ENCODE results near the gene S100A5. TPM values are rescaled to one million over a fixed set of nuclear protein-coding genes. Genes with fewer than 3 reads are reported as not detected.
A peak's percentile ranks its signal among the peaks of the same experiment; 100 is the strongest.
"Not testable (repeated sequence)": the region's sequence is repeated elsewhere in the genome, so short reads cannot be mapped to it uniquely, and the experiment has no call there.

Gene S100A5
- total RNA-seq, 2 experiments from 2014 or later, result 1.2 to 1.6 TPM

DNA sequence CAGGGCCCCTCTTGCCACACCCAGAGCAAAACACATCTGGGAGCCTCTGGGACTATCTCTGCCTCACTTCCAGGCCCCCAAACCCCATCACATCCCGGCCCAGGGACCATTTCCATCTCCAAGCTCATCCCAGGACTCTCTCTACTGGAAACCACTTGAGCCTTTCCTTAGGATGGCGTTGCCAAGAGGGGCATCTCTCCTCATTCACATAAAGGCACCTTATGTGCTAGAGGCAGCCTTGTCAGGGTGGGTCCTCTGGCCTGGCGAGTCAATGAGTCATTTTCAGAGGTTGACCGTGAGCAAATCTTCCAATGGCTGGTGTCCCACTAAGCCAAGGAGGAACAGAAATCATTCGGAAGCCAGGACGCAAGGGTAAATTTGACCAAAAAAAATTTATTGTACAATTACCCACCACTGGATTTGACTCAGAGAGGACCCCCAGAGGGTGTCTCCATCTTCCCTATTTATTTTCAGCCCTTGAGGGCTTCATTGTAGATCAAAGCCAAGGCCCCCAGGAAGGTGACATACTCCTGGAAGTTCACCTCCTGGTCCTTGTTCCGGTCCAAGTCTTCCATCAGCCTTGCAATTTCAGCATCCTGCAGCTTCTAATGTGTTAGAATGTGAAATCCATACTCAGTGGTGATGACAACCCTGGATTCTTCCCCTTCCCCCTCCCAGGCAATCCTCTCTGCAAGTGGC, 6.4 kb downstream of the S100A5 start:
- Mint-ChIP-seq H3K4me3 (peak overlapping the region; percentile 93), H3K27me3 (no peaks in the 10 kb centered on the region), H3K27ac (peak overlapping the region; percentile 94), H3K4me1 (peaks cover 57% of the 10 kb centered on the region), H3K9me3 (no peaks in the 10 kb centered on the region), H3K36me3 (peaks cover 19% of the 10 kb centered on the region)
- DNase-seq, result no peak

DNA sequence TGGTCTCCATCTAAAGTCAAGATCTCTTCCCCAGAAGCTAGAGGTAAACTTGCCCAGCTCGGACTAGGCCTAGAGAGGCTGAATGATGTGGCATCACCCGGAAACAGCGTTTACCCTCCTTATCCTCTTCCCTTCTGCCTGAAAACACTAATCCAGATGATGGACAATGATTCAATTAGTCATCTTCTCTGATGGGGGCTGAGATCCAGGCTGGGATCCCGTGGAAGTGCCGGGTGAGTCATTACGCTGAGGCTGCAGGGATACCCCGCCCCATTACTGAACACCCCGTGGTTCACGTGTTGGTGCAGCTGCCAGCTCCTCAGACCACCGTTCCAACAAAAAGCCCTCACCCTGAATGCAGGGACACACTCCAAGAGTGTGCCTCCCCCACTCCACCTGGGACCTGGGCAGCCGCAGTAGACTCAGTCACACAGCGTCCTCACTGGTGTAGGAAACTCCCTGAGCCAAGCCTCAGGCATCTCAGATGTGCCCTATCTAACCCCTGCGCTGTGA, 7.0 kb downstream of the S100A5 start:
- Mint-ChIP-seq H3K27ac (peak overlapping the region; percentile 90), H3K9me3 (no peaks in the 10 kb centered on the region), H3K27me3 (no peaks in the 10 kb centered on the region), H3K36me3 (peaks cover 19% of the 10 kb centered on the region), H3K4me3 (peak overlapping the region; percentile 93), H3K4me1 (peaks cover 56% of the 10 kb centered on the region)
- DNase-seq, result no peak

DNA sequence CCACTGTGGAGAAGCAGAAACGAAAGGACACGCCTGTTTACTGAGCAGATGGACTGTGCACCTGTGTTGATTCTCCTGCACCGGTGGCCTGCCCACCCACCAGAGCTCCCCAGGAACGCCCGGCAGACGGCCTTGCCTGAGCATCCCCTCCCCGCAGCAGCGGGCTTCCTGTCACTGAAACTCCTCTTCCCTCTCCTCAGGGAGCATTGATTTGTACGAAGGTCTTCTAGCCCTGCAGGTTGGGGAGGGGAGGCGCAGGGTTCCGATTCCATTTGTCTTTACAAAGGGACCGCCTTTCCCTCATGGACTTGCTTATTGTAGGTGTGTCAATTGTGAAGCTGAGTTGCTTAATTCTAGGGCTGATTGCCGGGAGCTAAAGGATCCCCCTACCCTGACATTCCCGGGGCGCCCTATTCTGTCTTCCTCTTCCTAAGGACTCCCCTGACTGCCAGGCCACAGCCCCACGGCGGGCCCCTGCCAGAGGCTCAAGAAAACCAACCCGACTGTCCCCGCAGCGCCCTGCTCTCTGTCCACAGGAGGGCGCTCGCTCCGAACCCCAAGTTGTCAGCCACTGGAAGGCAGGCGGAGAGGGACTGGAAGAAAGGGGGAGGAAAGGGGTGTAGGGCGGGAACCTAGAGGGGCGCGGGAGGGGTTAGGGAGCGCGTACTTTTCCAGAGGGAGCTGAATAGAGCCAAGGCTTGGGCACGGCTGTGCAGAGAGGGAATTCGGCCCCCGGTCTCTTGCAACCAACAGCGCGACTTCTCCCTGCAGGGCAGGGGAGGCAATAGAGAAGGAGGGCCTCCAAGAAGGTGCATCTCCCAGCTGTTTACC, 7.8 kb downstream of the S100A5 start:
- peak overlapping the region; percentile 93 for H3K4me3 Mint-ChIP-seq

DNA sequence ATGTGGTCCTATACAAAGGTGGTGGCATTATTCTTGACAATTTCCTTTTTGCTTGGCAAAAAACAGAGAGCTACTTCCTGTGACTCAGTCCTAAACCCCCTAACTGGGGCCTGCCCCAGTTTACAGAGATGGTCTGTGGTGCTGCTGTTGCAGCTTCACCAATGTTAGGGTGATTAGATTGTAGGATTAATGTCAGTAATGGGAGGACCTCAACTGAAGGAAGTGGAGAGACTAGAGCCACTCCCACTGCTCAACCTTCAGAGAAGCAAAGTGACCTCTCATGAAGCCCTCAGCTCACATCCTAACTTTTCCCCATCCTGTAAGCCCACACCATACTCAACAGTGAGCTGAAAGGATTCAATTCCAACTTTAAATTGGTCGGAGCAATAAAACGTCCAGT, 8.6 kb downstream of the S100A5 start:
- H3K36me3 Mint-ChIP-seq, result peaks cover 19% of the 10 kb centered on the region

More for the DNA sequence above, 7.8 kb downstream of the S100A5 start:
- Mint-ChIP-seq H3K36me3 (peaks cover 19% of the 10 kb centered on the region), H3K4me1 (peaks cover 56% of the 10 kb centered on the region), H3K27ac (peak overlapping the region; percentile 90), H3K9me3 (no peaks in the 10 kb centered on the region), H3K27me3 (no peaks in the 10 kb centered on the region)
- DNase-seq, result peak; percentile 78

DNA sequence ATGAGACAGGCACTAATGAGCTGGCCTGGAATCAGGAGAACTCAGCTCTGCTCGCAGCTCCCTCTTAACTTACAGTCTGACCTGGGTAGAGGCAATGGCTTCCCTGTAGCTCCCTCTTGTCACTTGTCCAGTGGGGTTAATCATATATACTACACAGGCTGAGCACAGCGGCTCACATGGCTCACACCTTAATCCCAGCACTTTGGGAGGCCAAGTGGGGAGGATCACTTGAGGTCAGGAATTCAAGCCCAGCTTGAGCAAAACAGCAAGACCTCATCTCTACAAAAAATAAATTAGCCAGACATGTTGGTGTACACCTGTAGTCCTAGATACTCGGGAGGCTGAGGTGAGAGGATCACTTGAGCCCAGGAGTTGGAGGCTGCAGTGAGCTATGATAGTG, 9.1 kb downstream of the S100A5 start:
- peaks cover 51% of the 10 kb centered on the region for H3K4me1 Mint-ChIP-seq
- H3K27ac Mint-ChIP-seq, result peak overlapping the region; percentile 90
- H3K36me3 Mint-ChIP-seq, result peaks cover 19% of the 10 kb centered on the region
- no peak overlapping the region for H3K4me3 Mint-ChIP-seq
- no peak for DNase-seq
- no peaks in the 10 kb centered on the region for H3K9me3 Mint-ChIP-seq
- H3K27me3 Mint-ChIP-seq, result no peaks in the 10 kb centered on the region

More for the DNA sequence above, 8.6 kb downstream of the S100A5 start:
- H3K4me3 Mint-ChIP-seq, result peak overlapping the region; percentile 93
- no peaks in the 10 kb centered on the region for H3K27me3 Mint-ChIP-seq
- H3K4me1 Mint-ChIP-seq, result peaks cover 55% of the 10 kb centered on the region
- peak overlapping the region; percentile 90 for H3K27ac Mint-ChIP-seq
- H3K9me3 Mint-ChIP-seq, result no peaks in the 10 kb centered on the region
- peak; percentile 56 for DNase-seq

DNA sequence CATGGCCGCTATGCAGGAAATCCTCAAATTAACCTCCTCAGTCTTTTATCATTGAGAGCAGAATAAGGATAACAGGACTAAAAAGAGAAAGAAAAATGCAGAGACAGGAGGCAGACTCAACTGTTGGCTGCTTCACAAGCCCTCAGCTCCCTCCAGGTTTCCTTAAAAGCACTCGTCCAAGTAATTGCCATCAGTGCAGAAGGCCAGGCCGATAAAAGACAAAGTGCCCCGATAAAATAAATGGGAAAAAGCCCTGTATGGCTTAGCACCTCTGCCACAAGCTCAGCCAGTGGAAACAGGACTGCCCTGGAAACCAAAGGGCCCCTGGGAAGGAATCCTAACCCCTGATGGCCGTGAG, 13.1 kb downstream of the S100A5 start:
- H3K9me3 Mint-ChIP-seq, result no peaks in the 10 kb centered on the region
- no peaks in the 10 kb centered on the region for H3K27me3 Mint-ChIP-seq
- no peak for DNase-seq
- H3K36me3 Mint-ChIP-seq, result no peaks in the 10 kb centered on the region
- H3K4me1 Mint-ChIP-seq, result peaks cover 24% of the 10 kb centered on the region
- no peak overlapping the region for H3K27ac Mint-ChIP-seq
- H3K4me3 Mint-ChIP-seq, result no peak overlapping the region

DNA sequence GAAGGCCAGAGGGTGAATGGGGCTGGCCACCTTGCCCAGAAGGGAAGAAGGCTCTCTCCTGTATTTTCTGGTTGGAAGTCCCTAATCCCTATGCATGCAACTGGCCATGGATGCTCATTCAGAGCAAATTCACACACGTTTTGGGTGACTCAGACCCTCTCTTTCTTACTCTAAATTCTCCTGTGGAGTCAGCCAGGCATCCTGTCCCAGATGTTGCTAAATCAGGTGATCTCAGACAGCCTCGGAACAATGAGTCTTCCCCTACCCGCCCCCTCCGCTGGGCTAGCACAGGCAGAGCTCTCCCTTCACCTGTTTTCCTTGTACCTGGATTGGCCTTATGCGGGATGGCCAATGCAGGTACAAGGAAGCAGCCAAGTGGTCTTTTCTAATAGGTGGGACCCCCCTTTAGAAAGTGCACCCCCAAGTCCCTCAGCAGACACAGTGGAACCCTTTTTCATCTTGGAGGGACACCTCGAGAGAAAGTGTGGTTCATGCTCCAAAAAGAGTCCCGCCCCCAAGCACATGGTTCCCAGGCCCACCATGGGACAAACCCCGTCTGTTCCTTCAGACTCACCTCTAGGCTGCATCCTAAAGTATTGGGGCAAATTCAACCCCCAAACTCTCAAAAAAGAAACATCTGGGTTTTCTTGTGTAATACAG, 13.6 kb downstream of the S100A5 start:
- Mint-ChIP-seq H3K27ac (no peak overlapping the region), H3K27me3 (no peaks in the 10 kb centered on the region), H3K36me3 (no peaks in the 10 kb centered on the region), H3K9me3 (no peaks in the 10 kb centered on the region), H3K4me3 (no peak overlapping the region), H3K4me1 (peaks cover 24% of the 10 kb centered on the region)
- DNase-seq, result no peak

DNA sequence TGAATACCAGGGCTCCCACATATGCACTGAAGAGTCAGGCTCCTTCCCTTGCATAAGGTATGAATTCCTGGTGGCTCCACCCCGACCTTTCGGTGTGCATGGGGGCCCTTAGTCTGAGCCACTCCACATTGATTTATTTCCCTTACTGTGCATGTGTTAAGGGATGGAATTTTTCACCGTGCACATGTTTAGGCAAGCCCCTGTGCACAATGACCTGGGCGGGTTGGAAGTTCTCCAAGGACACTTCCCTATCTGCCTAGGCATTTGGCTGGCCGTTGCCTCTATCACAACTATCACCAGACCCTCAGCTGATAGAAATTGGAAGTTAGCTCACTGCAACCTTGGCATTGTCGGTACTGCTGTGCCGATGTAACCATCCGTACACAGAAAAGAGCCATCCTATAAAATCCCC, 14.6 kb downstream of the S100A5 start:
- Mint-ChIP-seq H3K27me3 (no peaks in the 10 kb centered on the region), H3K9me3 (no peaks in the 10 kb centered on the region), H3K4me1 (peaks cover 14% of the 10 kb centered on the region), H3K4me3 (no peak overlapping the region), H3K27ac (no peak overlapping the region), H3K36me3 (no peaks in the 10 kb centered on the region)
- DNase-seq, result no peak

DNA sequence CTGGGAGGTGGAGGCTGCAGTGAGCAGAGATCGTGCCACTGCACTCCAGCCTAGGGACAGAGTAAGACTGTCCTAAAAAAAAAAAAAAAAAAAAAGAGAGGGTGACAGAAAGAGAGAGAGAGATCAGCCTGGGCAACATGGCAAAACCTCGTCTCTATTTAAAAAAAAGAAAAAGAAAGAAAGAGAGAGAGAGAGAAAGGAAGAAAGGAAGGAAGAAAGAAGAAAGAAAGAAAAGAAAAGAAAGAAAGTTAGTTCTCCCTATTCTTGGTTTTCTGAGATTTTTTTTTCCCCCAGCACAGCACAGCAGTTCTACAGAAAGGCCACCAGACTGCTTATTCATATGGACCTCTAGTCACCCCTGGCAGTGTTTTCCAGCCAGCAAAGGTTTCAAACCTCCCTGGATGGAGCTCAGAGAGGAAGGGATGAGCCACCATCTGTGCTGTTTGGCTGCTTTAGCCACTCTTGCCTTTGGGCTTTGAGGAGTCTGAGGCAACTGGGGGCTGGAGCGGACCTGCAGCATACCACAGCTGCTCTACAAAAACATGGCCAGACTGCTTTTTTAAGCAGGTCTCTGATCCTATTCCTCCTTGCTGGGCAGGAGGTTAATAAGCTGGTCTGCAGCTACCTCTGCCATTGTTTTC, 15.5 kb downstream of the S100A5 start:
- no peaks in the 10 kb centered on the region for H3K9me3 Mint-ChIP-seq
- H3K36me3 Mint-ChIP-seq, result no peaks in the 10 kb centered on the region
- H3K4me3 Mint-ChIP-seq, result no peak overlapping the region
- no peak overlapping the region for H3K27ac Mint-ChIP-seq
- H3K4me1 Mint-ChIP-seq, result peaks cover 8% of the 10 kb centered on the region
- DNase-seq, result no peak
- H3K27me3 Mint-ChIP-seq, result no peaks in the 10 kb centered on the region

DNA sequence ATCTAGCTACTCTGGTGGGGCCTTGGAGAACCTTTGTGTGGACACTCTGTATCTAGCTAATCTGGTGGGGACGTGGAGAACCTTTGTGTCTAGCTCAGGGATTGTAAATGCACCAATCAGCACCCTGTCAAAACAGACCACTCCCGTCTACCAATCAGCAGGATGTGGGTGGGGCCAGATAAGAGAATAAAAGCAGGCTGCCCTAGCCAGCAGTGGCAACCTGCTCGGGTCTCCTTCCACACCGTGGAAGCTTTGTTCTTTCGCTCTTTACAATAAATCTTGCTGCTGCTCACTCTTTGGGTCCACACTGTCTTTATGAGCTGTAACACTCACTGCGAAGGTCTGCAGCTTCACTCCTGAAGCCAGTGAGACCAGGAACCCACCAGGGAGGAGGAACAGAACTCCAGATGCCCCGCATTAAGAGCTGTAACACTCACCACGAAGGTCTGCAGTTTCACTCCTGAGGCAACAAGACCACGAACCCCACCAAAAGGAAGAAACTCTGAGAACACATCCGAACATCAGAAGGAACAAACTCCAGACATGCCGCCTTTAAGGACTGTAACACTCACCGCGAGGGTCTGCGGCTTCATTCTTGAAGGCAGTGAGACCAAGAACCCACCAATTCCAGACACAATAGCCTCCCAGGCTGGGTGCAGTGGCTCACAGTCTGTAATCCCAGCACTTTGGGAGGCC, 18.2 kb downstream of the S100A5 start:
- DNase-seq, H3K9me3 Mint-ChIP-seq, H3K36me3 Mint-ChIP-seq, H3K27me3 Mint-ChIP-seq: not testable (repeated sequence)
- Mint-ChIP-seq H3K4me3 (peak overlapping the region; percentile 59), H3K27ac (peak overlapping the region; percentile 77), H3K4me1 (peaks cover 11% of the 10 kb centered on the region)

DNA sequence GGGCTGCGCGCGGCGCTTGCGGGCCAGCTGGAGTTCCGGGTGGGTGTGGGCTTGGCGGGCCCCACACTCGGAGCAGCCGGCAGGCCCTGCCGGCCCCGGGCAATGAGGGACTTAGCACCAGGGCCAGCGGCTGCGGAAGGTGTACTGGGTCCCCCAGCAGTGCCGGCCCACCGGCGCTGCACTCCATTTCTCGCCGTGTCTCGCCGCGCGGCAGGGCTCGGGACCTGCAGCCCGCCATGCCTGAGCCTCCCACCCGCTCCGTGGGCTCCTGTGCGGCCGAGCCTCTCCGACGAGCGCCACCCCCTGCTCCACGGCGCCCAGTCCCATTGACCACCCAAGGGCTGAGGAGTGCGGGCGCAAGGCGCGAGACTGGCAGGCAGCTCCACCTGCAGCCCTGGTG, 18.9 kb downstream of the S100A5 start:
- not testable (repeated sequence) for DNase-seq, H3K27me3 Mint-ChIP-seq, H3K36me3 Mint-ChIP-seq, H3K9me3 Mint-ChIP-seq, H3K27ac Mint-ChIP-seq, H3K4me3 Mint-ChIP-seq
- peaks cover 11% of the 10 kb centered on the region for H3K4me1 Mint-ChIP-seq

DNA sequence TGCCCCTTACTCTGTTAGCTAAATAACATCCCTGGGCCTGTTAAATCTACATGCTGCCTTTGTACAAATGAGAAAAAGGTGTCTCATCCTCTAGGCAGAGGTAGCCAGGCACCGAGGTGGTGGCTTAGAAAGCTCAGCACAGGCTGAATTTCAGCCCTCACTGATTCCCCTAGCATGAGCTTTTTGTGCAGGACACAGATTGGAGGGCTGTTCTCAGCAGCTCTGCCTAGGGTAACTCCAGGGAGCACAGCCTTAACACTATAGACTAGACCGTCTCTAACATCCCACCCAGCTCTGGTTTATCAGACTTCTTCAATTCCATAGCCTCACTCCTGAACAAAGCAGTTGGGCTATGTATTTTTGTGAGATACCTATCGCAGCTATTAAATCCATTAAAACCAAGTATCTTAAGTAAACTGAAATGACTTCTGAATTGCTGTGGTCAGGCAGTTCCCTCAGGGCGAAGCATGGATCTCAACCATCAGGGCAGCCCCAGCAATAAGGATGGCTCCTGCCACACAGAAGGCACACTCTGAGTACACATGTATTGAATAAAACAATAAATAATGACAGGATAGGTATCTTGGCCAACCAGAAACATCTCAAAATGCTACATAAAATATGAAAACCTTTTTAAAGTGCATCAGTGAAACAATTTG, 19.8 kb downstream of the S100A5 start:
- no peaks in the 10 kb centered on the region for H3K9me3 Mint-ChIP-seq
- no peaks in the 10 kb centered on the region for H3K36me3 Mint-ChIP-seq
- H3K27me3 Mint-ChIP-seq, result no peaks in the 10 kb centered on the region
- H3K4me1 Mint-ChIP-seq, result peaks cover 11% of the 10 kb centered on the region
- DNase-seq, result no peak
- no peak overlapping the region for H3K4me3 Mint-ChIP-seq
- no peak overlapping the region for H3K27ac Mint-ChIP-seq

DNA sequence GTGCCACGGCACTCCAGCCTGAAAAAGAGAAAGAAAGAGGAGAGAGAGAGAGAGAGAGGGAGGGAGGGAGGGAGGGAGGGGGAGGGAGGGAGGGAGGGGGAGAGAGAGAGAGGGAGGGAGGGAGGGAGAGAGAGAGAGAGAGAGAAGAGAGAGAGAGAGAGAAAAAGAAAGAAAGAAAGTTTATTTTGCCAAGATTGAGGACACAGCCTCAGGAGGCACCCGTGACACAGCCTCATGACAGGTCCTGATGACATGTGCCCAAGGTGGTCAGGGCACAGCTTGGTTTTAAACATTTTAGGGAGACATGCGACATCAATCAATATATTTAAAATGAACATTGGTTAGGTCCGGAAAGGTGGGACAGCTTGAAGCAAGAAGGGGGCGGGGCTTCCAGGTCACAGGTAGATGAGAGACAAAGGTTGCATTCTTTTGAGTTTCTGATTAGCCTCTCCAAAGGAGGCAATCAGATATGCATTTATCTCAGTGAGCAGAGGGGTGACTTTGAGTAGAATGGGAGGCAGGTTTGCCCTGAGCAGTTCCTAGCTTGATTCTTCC, 20.5 kb downstream of the S100A5 start:
- not testable (repeated sequence) for H3K27me3 Mint-ChIP-seq, H3K4me3 Mint-ChIP-seq, DNase-seq, H3K9me3 Mint-ChIP-seq, H3K36me3 Mint-ChIP-seq, H3K27ac Mint-ChIP-seq
- peaks cover 11% of the 10 kb centered on the region for H3K4me1 Mint-ChIP-seq

DNA sequence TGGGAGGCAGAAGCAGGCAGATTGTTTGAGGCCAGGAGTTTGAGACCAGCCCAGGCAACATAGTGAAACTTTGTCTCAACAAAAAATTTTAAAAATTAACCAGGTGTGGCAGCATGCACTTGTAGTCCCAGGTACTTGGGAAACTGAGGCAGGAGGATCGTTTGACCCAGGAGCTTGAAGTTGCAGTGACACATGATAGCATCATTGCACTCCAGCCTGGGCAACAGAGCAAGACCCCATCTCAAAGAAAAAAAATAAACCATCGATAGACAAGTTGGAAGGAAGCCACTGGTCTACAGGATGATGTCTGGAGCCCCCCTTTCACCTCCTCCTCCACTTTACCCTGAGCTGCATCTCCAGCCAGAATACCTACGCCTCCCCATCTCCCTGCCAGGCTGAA, 21.5 kb downstream of the S100A5 start:
- H3K36me3 Mint-ChIP-seq, result no peaks in the 10 kb centered on the region
- H3K9me3 Mint-ChIP-seq, result no peaks in the 10 kb centered on the region
- H3K4me1 Mint-ChIP-seq, result peaks cover 11% of the 10 kb centered on the region
- no peak overlapping the region for H3K4me3 Mint-ChIP-seq
- no peaks in the 10 kb centered on the region for H3K27me3 Mint-ChIP-seq
- no peak for DNase-seq
- no peak overlapping the region for H3K27ac Mint-ChIP-seq
